CD4-positive, alpha-beta T cell treated with Interleukin-2 at 100 ng/mL for 4 hours (primary cell): Measurements from ENCODE around the gene CCDC88C.

Experiments used
- DNase-seq: peaks from one replicate; pipeline ENCODE4 v3.0.0-alpha.2; 2020; ENCODE audit warnings: low spot score

The CCDC88C gene

DNA sequence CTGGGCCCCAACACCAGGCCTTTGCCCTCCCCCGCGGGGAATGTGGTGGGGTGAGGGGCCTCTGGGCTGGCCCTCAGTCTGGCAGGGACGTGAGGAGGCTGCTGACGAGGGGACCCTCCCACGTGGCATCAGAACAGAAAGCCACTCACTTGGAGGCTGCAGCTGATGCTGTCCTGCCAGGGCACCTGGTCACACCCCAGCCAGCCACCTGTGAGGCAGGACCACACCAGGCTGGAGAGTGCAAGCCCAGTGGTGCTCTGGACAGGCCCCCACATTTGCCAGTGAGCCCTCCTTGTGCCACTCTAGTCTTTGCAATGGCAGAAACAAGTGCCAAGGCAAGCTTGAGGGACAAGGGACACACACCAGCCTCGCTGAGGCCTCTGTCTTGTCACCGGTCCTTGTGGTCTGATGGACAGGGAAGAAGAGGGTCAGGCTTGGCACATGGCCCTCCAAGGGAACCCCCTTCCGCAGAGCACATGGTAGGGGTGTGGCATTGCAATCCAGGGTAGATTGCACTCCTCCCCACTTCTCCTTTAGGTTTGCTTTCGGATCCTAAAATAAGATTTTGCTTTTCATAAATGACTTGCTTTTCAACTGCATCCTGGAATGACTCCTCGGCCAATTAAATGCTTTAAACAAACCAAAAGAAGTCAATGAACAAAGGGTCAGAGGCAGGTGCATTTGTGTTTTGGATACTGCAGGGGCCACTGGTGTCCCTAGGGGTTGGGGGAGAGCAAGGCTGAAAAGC lies 53.7 kb downstream of the CCDC88C start:
- no peak for DNase-seq

DNA sequence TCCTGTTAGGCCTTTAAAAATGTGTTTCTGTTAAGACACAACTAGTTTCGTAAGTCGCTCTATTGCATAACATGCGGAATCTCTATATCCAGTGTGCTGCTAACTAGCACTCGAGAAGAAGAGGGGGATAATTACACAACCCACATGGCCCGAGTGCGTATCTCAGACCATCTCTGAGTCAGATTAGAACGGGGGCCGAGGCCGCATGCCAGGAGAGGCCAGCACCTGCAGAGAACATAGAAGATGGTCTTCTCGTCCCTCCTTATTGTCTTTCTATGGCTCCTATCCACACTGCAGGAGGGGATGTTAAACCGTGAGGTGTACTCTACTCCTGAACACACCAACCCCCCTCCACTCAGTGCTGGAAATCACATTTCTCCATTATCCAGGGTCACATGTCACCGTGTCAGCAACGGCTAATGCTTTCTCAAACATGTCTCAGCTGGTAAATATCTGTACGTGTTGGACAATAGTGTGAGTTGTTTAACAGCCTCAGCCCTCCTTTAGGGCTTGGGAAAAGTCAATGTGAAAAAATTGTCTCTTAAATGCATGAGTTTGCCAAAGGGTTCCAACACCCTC lies 56.3 kb downstream of the CCDC88C start:
- no peak for DNase-seq

DNA sequence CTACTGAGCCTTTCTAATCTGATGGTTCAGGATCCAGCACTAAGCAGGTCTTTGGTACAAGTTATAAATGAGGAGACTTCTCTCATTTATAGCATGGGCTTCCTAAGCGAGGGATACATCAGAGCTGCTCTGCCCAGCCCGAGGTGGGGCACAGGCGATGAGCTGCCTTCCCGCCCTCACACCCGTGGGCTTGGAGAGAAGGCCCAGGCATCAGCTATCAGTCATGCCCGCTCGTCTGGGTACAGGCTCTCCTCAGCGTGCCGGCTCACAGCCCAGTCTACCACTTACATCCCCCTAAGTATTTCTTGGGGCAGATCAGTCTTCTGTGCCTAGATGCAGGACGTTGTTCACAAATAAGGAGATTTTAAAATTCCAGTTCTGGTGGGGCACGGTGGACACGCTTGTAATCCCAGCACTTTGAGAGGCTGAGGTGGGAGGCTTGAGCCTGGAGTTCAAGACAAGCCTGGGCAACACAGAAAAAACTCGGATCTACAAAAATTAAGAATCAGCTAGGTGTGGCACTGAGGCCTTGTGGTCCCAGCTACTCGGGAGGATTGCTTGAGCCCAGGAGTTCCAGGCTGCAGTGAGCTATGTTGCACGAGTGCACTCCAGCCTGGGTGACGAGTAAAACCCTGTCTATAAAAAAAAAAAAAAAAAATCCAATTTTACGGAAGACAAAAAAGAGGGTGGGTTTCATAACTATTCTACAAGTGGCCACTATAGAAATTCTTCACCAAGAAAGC lies 57.0 kb downstream of the CCDC88C start:
- DNase-seq, result no peak

DNA sequence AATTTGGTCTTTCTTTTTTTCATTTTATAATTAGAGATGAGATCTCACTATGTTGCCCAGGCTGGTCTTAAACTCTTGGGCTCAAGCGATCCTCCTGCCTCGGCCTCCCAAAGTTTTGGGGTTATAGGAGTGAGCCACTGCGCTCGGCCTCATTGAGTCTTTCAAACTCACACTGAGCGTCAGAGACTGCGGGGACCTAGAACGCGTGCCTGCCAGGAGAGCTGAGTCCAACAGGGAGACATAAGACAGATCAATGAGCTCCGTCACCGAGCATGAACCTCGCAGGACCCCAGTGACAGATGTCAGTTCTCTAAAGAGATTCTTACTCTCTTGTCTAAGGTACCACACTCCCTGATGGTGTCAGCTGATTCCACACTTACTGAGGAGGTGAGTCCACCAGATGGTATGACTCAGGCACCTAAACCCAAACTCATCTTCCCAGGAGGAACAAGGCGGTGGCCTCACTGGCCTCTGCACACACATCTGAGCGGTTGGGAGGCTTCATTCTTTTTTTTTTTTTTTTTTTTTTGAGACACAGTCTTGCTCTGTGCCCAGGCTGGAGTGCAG lies 58.9 kb downstream of the CCDC88C start:
- no peak for DNase-seq

DNA sequence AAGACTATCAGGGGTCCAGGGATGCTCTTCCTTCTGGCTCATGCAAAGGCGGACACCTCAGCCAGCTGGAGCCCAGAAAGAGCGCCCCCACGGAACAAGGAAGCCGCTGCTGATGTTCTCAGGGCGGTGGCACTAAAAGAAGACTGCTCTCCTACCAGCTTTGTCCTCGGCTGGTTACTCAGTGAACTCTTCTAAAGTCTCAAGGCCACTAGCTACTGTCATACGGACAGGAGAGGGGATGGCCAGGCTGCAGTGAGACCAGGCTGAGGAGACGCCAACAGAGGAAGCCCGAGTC lies 59.6 kb downstream of the CCDC88C start:
- DNase-seq, result no peak

DNA sequence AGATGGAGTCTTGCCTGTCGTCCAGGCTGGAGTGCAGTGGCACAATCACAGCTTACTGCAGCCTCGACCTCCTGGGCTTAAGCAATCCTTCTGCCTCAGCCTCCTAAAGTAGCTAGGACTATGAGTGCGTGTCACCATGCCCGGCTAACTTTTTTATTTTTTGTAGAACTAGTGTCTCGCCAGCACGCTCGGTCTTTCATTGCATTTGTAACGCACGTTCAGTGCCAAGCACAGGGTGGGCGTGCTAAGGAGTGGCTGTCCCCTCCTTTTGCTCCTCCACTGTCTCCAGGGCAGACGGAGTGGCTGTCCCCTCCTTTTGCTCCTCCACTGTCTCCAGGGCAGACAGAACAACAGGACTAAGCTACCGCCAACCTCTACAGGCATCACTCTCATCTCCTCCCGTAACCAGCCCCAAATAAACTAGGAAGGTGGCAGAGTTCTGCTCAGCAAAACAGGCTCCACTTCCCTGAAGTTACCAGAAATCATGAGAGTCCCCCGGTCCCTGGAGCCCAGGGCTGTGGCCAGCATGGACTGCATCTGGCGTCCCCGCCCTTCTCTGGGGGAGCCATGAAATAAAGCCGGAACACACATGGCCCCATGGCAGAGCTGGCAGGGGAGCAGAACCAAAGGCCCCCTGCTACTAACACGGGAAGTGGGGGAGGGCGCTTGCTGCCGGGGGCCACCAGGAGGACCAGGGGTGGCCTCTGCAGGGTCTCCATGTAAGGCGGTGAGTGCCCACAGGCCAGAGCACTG lies 60.2 kb downstream of the CCDC88C start:
- DNase-seq, result no peak

DNA sequence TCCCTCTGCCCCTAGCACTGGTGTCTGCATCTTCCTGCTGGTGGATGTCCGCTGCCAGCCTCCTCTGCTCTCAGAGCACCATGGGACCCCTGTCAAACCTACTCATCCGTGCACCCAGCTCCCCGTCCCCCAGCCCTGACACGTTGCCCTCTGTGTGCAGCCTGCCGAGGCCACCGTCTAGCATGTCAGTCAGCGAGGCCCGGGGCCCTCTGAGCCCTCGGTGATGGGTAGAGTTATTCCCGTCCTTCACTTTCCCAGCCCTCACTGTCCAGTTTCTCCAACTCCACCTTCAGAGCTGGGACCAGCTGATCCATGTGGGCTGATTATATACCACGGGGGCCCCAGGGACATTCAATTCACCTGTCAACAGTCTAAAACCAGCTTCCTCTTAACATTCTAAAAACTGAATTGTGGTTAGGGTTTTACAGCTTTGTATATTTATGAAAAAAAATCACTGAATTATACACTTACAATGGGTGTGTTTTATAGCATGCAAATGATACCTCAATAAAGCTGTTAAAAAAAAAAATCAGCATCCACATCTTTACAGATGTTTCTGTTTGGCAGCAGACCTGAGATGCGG lies 61.3 kb downstream of the CCDC88C start:
- DNase-seq, result no peak

DNA sequence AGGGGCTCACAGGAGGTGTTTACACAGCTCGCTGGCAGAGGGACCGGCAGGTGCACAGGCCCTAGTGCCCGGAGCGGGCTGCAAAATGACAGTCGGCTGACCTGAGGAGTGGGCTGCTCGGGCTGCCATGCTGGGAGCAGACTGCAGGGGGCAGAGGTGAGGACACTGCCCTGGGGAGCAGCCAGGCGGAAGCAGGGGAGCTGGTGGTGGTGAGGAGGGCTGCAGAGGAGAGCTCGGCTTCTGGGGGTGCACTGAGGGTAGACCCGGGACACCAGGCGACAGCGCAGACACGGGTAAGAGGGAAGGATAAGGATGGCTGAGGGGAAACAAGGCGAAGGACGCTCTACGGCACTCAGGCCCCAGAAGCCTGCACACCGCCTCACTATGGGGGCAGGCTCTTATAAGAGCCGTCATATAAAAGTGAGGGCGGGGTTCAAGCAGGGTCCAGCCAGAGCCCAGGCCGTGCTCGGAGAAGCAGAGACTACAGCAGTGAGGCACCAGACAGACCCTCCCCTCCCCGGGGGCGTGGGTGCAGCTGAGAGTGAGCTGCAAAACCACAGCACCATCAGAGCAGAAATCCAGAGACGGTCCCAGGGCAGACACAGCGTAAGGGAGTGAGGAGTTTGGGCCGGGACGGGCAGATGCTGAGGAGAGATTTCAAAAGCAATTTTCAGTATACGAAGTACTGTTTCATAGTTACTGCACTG lies 62.5 kb downstream of the CCDC88C start:
- no peak for DNase-seq

DNA sequence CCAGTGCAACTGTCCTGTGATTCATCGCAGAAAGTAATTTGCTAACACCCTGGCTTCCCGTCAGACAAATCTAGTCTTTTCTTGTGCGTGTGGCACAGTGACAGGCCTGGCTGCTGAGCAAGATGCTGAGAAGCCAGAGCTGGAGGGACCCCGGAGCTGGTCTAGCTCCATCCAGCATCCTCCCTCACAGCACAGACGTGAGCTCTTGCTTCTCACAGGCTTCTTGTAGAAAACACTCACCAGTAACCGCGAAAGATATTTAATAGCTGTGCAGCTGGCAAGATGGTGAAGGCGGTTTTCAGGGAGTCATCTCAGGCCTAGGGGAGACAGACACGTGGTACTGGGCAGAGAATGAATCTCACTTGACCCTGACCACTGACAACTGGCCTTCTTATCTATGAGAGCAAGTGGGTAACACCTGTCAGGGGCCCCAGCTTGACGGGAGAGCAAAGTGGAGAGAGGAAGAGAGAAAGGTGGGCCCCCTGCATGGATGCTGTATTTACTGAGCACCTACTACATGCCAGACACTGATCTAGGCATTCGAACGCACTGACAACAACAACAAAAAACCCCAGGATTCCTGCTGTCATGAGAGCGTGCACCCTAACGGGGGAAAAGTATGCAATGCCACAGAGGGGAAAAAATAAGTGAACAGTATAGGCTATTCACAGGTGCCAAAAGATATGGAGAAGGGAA lies 63.3 kb downstream of the CCDC88C start:
- no peak for DNase-seq

DNA sequence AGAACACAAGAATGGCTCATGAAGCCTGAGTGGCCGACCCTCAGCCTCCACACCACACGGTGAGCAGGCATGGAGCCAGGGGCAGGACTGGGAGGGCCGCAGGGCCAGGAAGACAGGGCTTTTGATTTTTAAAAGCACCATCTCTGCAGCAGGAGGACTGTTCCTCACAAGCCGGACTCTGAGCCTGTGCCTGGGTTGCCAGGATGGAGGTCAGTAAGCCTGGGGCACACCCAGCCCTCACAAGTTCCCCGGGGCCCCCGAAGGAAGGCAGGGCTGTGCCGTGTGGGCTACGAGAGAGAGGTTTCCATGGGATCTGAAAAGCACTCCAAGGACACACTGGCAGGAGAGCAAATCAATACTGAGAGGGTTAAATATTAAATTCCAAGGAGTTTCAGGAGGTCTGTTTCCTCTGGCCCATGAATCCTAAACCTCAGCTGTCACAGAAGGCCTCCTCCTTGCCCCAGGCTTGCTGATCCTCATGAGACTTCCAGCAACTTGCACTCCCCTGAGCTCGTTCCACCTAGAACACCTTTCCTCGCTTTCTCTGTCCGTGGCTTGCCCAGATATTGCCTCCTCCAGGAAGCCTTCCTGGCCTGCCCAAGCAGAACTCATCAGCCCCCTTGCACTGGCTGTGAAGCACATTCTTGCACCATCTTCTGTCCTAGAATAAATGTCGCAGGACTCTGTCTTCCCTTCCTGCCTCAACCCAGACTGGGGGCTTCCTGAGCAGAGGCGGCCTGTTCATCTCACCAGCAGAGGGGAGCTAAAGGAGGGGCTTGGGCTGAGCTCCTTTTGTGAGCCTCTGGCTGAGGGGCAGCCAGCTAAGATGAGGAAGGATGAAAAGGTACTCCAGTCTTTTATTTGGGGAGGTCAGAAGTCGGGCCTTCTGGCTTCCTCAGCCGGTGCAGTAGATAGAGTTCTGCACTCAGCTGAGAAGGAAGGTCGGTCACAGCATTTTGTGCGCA lies 64.6 kb downstream of the CCDC88C start:
- DNase-seq, result no peak

DNA sequence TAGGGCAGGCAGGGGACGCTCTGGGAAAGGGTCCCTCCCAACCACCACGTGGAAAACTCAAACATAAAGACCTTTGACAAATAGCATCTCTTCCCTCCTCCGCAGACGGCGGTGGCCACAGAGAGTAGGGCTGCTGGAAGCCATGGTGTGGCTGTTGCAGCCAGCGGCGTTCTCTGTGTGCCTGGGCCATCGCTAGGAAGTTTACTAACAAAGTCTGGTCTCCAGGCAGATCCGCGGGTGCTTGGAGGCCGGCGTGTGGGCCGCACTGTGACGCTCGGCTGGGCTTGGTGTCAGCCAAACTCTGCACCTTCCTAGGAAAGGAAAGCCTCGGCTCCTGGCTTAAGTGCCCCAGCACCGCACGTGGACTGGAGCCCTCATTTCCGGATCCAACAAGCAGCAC lies 65.6 kb downstream of the CCDC88C start:
- DNase-seq, result no peak

DNA sequence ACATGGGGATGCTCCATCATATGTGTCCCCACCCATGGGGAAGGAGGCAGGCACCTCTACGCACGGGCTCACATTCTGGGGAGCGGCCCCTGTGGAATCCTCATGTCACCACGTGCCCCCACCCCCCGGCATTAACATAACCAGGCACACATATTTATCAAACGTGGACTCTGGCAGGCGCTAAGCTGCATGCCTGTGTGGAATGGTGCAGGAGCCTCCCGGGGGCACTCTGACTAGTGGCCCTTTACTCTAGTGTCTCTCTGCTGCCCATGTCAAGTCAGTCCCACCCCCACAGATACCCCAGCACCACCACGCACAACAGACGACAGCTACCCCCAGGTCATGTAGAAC lies 66.1 kb downstream of the CCDC88C start:
- no peak for DNase-seq

DNA sequence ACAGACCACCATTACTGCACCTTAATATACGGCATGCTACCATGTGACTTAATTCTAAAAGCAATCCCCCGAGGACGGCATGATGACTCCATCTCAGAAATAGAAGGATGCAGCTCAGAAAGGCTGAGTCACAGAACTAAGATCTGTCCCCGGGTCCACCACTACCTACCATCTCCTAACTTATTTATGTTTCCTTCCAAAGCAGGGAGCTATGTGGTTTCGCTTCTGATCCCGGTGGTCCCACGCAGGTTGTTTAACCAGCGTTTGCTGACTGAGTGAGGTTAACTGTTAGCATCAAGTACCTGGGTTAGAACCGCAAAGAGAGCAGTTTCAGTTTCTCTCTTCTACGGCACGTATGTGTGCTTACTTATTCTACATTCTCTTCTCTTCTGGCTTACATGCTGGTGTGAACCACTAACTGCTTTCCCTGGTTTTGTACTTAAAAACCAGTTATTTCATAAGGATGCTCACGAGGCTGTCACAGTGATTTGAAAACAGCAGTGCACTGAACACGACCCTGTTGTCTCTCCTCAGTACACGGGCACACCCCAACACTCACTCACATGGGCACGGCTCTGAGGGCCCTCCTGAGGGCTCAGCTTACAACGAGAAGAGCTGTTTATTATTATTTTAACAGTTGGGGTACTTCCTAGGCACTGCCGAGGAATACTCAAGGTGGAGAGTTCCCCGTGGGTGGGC lies 66.7 kb downstream of the CCDC88C start:
- peak; percentile 69 for DNase-seq

DNA sequence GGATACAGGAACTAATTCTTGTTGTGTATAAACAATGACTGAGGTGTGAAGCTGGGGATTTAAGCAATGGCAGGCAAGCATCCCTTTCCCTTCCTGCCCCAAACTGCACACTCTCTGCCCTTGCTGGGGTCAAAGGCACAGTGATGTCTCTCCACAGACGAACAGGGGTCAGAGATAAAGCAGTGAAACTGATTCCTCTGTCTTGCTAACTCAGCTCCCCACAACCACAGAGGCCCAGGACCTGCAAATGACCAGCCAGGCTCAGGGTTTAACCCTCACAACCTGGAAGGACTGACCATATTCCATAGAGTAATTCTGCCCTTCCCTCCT lies 67.2 kb downstream of the CCDC88C start:
- no peak for DNase-seq

DNA sequence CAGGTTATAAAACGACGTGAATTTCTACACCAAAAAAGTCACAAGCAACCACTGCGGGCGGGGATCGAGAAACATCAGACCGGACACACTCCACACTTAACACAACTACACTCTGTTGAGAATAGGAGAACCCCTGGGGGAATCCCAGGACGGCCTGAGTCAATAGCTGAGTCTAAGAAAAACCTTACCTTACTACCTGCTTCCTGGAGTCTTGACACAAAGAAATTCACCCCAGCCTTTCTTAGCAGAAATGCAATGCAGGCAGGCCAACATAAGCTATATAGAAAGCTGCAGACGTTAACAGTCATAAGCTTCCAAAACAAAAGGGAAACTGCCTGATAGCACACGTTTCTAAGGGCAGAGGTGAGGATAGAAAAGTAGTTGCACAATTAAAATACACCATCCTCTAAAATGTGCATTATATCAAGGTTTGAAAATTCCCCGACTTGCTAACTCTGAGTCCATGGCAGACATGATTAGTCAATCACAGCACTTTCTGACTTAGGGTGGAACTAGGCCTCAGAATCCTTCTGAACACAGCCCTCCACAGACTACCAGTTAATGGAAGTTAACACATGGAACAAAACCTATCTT lies 68.0 kb downstream of the CCDC88C start:
- DNase-seq, result peak; percentile 92

DNA sequence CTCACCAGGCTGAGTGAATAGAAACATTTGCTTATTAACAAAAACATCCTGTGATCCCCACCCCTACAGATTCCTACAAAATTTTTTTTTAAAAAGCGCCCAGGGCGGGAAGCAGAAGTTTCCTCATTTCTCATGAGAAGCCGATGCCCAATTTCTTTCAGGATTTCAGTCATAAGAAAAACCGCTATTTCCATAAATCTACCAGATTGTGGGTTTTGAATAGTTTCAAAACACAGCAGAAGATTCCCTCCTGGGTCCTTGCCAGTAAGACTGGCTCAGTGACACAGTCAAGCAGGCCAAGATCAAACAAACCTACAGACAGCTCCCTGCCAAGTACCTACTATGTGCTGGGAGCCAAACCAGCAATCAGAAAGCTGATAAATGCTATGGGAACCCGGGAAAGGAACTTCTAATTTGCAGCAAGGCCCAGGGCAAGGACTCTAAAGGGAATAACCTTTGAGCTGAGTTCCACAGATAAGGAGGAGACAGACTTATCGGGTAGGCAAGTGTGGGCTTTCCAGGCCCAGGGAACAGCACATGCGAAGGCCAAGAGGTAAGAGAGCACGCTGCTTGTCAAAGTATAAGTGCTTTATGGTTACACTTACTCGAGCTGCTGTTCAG lies 68.7 kb downstream of the CCDC88C start:
- no peak for DNase-seq

DNA sequence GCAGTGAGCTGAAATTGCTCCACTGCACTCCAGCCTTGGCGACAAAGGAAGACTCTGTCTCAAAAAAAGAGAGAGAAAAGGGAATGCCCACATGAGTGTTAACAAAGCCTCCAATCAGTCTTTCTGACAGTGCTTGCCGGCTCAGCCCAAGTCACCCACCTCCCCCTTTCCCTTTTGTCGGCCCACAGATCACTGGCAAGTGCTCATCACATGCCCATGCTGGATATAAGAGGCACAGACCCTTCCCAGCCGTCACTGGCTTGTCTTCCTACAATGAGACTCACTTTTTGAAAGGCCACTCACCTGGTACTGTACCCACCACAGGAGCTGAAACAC lies 70.8 kb downstream of the CCDC88C start:
- no peak for DNase-seq

DNA sequence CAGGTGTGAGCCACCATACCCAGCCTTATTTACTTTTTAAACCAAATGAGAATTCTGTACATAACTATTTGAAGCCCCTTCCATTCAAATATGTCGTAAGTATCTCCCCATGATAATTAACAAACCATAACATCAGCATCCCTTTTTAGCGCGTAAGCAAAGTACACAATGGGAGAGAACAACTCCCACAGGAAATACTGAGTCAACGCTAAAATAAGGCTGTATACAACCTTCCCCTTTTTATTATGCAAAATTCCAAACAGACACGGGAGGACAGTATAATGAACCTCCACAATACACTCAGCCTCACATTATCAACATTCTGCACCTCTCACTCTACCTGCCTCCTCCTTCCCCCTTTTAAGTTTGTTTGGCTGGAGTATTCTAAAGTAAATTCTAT lies 73.5 kb downstream of the CCDC88C start:
- DNase-seq, result no peak

DNA sequence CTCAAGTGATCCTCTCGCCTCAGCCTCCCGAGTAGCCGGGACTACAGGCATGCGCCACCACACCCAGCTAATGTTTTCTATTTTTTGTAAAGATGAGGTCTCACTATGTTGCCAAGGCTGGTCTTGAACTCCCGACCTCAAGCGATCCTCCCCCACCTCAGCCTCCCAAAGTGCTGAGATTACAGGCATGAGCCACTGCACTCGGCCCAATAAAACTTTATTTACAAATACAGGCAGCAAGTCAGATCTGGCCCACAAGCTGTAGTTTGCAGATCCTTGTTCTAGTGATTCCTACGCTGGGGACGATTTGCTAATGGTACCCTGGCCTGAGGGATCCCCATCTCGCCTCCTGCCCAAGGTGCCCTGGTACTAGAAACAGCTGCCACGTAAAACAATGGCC lies 74.6 kb downstream of the CCDC88C start:
- DNase-seq, result no peak
